ENCODE data around the gene UTP18. TPM values are rescaled to one million over a fixed set of nuclear protein-coding genes. Genes with fewer than 3 reads are reported as not detected.

The UTP18 gene
- polyA plus RNA-seq, 1 donor (not counting 4 experiments of a cell fraction or from before 2014, with no cell fraction given), result 42.7 TPM

DNA sequence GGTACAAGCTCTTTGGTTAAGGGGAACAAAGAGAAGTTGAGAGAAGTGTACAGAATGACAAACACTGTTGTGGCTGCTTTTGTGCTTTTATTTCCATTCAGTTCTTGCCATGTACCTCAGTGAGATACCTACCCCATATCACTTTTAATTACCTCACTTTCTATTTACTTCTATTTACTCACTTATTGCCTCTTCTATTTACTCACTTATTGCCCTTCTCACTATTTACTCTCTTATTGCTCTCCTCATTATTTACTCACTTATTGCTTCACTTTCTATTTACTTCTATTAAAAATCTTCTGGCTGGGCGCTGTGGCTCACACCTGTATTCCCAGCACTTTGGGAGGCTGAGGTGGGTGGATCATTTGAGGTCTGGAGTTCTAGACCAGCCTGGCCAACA, 42.4 kb upstream of the UTP18 start:
- no peak overlapping the region for H3K27ac ChIP-seq (ENCODE audit: control insufficient read depth, insufficient read depth, low read length)
- H3K9me3 ChIP-seq (ENCODE audit: control insufficient read depth, low read depth, low read length), result no peaks in the 10 kb centered on the region
- no peaks in the 10 kb centered on the region for H3K9me1 ChIP-seq (ENCODE audit: control insufficient read depth, extremely low read depth, insufficient read depth, low read length)
- TF ChIP-seq, protein P1, sequence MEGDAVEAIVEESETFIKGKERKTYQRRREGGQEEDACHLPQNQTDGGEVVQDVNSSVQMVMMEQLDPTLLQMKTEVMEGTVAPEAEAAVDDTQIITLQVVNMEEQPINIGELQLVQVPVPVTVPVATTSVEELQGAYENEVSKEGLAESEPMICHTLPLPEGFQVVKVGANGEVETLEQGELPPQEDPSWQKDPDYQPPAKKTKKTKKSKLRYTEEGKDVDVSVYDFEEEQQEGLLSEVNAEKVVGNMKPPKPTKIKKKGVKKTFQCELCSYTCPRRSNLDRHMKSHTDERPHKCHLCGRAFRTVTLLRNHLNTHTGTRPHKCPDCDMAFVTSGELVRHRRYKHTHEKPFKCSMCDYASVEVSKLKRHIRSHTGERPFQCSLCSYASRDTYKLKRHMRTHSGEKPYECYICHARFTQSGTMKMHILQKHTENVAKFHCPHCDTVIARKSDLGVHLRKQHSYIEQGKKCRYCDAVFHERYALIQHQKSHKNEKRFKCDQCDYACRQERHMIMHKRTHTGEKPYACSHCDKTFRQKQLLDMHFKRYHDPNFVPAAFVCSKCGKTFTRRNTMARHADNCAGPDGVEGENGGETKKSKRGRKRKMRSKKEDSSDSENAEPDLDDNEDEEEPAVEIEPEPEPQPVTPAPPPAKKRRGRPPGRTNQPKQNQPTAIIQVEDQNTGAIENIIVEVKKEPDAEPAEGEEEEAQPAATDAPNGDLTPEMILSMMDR (optimal IDR thresholded peaks at IDR 0.05 in 1 of 3, IDR thresholded peaks at IDR 0.05 in 1 of 3, conservative IDR thresholded peaks at IDR 0.05 in 1 of 3; ENCODE audit: extremely low read depth in 1 of 3, insufficient read depth in 2 of 3, low read length in 3 of 3), result no peak
- no peak for TF ChIP-seq EZH2 (IDR thresholded peaks at IDR 0.05; ENCODE audit: low read length)
- H3K36me3 ChIP-seq (ENCODE audit: control insufficient read depth in 2 of 2, extremely low read depth in 1 of 2, insufficient read depth in 2 of 2, low read length in 2 of 2), result peaks cover 3 to 8% of the 10 kb centered on the region in 2 experiments
- no peaks in the 10 kb centered on the region for H3K79me2 ChIP-seq (ENCODE audit: control insufficient read depth, insufficient read depth, low read length)
- no peaks in the 10 kb centered on the region for H4K20me1 ChIP-seq (ENCODE audit: control insufficient read depth, extremely low read depth, insufficient read depth, low read length)
- H3K4me3 ChIP-seq (ENCODE audit: control insufficient read depth in 2 of 3, extremely low read depth in 1 of 3, insufficient read depth in 2 of 3, low read depth in 1 of 3, low read length in 3 of 3), result no peak overlapping the region
- no peak overlapping the region for H2AFZ ChIP-seq (ENCODE audit: control insufficient read depth, low read length)
- H3K4me1 ChIP-seq (ENCODE audit: control insufficient read depth, extremely low read depth, insufficient read depth, low read length), result no peaks in the 10 kb centered on the region
- dilution Hi-C loops (cut with MboI; ENCODE audit: extremely low pct_ligation_motif_present, low sequenced_read_pairs), result no loop called here
- no peaks in the 10 kb centered on the region for H3K27me3 ChIP-seq (ENCODE audit: control insufficient read depth, extremely low read depth, insufficient read depth, low read length)
- H3K9ac ChIP-seq (ENCODE audit: control insufficient read depth, extremely low read depth, insufficient read depth, low read length), result no peak overlapping the region
- DNase-seq (ENCODE audit: low read depth, low spot score) (no peak), FAIRE-seq (no peak)
- H3K4me2 ChIP-seq (ENCODE audit: control insufficient read depth, extremely low read depth, insufficient read depth, low read depth, low read length), result no peak overlapping the region

DNA sequence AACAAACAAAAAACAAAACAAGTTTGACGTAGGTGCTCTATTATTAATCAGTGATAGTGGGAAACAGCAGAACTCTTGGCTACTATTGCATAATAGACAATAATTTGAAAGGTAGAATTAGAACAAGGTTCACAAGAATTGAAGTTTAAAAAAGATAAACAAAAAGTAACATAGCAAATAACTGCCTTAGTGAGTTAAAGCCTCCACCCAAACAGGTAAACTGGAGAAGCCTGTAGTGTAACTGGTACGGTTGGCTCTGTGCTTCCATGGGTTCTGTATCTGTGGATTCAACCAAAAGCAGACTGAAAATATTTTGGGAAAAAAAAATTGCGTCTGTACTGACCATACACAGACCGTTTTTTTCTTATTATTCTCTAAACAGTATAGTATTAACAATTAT, 39.0 kb upstream of the UTP18 start:
- dilution Hi-C loops (cut with MboI; ENCODE audit: extremely low pct_ligation_motif_present, low sequenced_read_pairs), result no loop called here
- Histone ChIP-seq H3K36me3 (ENCODE audit: control insufficient read depth in 2 of 2, extremely low read depth in 1 of 2, insufficient read depth in 2 of 2, low read length in 2 of 2) (peaks cover 3 to 11% of the 10 kb centered on the region in 2 experiments), H4K20me1 (ENCODE audit: control insufficient read depth, extremely low read depth, insufficient read depth, low read length) (no peaks in the 10 kb centered on the region), H3K27ac (ENCODE audit: control insufficient read depth, insufficient read depth, low read length) (no peak overlapping the region), H3K9ac (ENCODE audit: control insufficient read depth, extremely low read depth, insufficient read depth, low read length) (no peak overlapping the region), H2AFZ (ENCODE audit: control insufficient read depth, low read length) (no peak overlapping the region), H3K27me3 (ENCODE audit: control insufficient read depth, extremely low read depth, insufficient read depth, low read length) (no peaks in the 10 kb centered on the region), H3K4me2 (ENCODE audit: control insufficient read depth, extremely low read depth, insufficient read depth, low read depth, low read length) (no peak overlapping the region), H3K9me3 (ENCODE audit: control insufficient read depth, low read depth, low read length) (no peaks in the 10 kb centered on the region), H3K79me2 (ENCODE audit: control insufficient read depth, insufficient read depth, low read length) (no peaks in the 10 kb centered on the region), H3K9me1 (ENCODE audit: control insufficient read depth, extremely low read depth, insufficient read depth, low read length) (no peaks in the 10 kb centered on the region), H3K4me1 (ENCODE audit: control insufficient read depth, extremely low read depth, insufficient read depth, low read length) (peaks cover 9% of the 10 kb centered on the region), H3K4me3 (ENCODE audit: control insufficient read depth in 2 of 3, extremely low read depth in 1 of 3, insufficient read depth in 2 of 3, low read depth in 1 of 3, low read length in 3 of 3) (no peak overlapping the region)
- TF ChIP-seq EZH2 (IDR thresholded peaks at IDR 0.05; ENCODE audit: low read length), result no peak
- TF ChIP-seq, protein P1 (optimal IDR thresholded peaks at IDR 0.05 in 1 of 3, IDR thresholded peaks at IDR 0.05 in 1 of 3, conservative IDR thresholded peaks at IDR 0.05 in 1 of 3; ENCODE audit: extremely low read depth in 1 of 3, insufficient read depth in 2 of 3, low read length in 3 of 3), result no peak
- DNase-seq (ENCODE audit: low read depth, low spot score) (no peak), FAIRE-seq (no peak)

Measured in keratinocyte (primary cell).